Measurements from ENCODE around the gene NEDD9. TPM values are rescaled to one million over a fixed set of nuclear protein-coding genes. Genes with fewer than 3 reads are reported as not detected.

Gene NEDD9
- total and polyA plus RNA-seq, 2 of the 13 experiments (the other 11 are each of a cell fraction or from before 2014, with no cell fraction given) = 27.1 to 389 TPM

- TF ChIP-seq, protein P1, sequence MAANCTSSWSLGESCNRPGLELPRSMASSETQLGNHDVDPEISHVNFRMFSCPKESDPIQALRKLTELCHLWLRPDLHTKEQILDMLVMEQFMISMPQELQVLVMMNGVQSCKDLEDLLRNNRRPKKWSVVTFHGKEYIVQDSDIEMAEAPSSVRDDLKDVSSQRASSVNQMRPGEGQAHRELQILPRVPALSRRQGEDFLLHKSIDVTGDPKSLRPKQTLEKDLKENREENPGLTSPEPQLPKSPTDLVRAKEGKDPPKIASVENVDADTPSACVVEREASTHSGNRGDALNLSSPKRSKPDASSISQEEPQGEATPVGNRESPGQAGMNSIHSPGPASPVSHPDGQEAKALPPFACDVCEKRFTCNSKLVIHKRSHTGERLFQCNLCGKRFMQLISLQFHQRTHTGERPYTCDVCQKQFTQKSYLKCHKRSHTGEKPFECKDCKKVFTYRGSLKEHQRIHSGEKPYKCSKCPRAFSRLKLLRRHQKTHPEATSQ (CRISPR knock-in tag; IDR thresholded peaks at IDR 0.05; ENCODE audit: borderline replicate concordance) = no peak
- TF ChIP-seq, protein P2, sequence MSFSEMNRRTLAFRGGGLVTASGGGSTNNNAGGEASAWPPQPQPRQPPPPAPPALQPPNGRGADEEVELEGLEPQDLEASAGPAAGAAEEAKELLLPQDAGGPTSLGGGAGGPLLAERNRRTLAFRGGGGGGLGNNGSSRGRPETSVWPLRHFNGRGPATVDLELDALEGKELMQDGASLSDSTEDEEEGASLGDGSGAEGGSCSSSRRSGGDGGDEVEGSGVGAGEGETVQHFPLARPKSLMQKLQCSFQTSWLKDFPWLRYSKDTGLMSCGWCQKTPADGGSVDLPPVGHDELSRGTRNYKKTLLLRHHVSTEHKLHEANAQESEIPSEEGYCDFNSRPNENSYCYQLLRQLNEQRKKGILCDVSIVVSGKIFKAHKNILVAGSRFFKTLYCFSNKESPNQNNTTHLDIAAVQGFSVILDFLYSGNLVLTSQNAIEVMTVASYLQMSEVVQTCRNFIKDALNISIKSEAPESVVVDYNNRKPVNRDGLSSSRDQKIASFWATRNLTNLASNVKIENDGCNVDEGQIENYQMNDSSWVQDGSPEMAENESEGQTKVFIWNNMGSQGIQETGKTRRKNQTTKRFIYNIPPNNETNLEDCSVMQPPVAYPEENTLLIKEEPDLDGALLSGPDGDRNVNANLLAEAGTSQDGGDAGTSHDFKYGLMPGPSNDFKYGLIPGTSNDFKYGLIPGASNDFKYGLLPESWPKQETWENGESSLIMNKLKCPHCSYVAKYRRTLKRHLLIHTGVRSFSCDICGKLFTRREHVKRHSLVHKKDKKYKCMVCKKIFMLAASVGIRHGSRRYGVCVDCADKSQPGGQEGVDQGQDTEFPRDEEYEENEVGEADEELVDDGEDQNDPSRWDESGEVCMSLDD (CRISPR knock-in tag; IDR thresholded peaks at IDR 0.05; ENCODE audit: borderline replicate concordance) = no peak
- TF ChIP-seq ATF1 (CRISPR knock-in tag; IDR thresholded peaks at IDR 0.05) = no peak
- TF ChIP-seq ZNF800 (CRISPR knock-in tag; IDR thresholded peaks at IDR 0.05) = peak; percentile 54; the same call in 1 of the 2 replicates
- no peak for TF ChIP-seq NFATC3 (CRISPR knock-in tag; IDR thresholded peaks at IDR 0.05)
- TF ChIP-seq, protein P3, sequence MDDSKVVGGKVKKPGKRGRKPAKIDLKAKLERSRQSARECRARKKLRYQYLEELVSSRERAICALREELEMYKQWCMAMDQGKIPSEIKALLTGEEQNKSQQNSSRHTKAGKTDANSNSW (CRISPR knock-in tag; IDR thresholded peaks at IDR 0.05; ENCODE audit: borderline replicate concordance) = no peak
- 0 out of 2 replicates have a peak, but pooled peaks have one; percentile 19 for TF ChIP-seq GFI1 (CRISPR knock-in tag; IDR thresholded peaks at IDR 0.05; ENCODE audit: borderline replicate concordance)
- TF ChIP-seq KAT8 (CRISPR knock-in tag; IDR thresholded peaks at IDR 0.05) = no peak
- TF ChIP-seq HMG20A (CRISPR knock-in tag; IDR thresholded peaks at IDR 0.05; ENCODE audit: borderline replicate concordance) = no peak
- TF ChIP-seq ZNF432 (CRISPR knock-in tag; IDR thresholded peaks at IDR 0.05; ENCODE audit: borderline replicate concordance) = no peak
- no peak for TF ChIP-seq NFRKB (IDR thresholded peaks at IDR 0.05)
- TF ChIP-seq NR2F2 (IDR thresholded peaks at IDR 0.05; ENCODE audit: borderline replicate concordance, low read depth) = no peak
- TF ChIP-seq, protein P4, sequence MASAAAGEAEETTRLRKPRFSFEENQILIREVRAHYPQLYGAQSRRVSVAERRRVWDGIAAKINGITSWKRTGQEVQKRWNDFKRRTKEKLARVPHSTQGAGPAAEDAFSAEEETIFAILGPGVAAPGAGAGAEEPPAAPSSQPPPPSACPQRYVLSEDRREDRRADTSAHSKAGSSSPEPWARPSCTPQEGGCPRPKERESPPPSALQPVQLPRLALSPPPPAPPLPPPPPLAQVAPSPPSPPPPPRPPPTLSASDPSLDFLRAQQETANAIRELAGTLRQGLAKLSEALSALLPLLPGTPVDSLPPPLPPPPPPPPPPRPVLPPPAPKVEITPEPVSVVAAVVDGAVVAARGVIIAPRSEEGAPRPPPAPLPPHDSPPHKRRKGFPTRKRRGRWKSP (CRISPR knock-in tag; IDR thresholded peaks at IDR 0.05) = no peak
- peak in 1 of 2 experiments; percentile 46; a peak in 1 of 4 replicates for TF ChIP-seq POLR2A (IDR thresholded peaks at IDR 0.05; ENCODE audit: insufficient read depth in 1 of 2, low read depth in 2 of 2, low read length in 2 of 2)
- no peak for TF ChIP-seq HOMEZ (CRISPR knock-in tag; IDR thresholded peaks at IDR 0.05; ENCODE audit: low read depth)
- no peak for TF ChIP-seq ZSCAN12 (CRISPR knock-in tag; IDR thresholded peaks at IDR 0.05)
- 0 out of 2 replicates have a peak, but pooled peaks have one; percentile 28 for TF ChIP-seq ZSCAN25 (CRISPR knock-in tag; IDR thresholded peaks at IDR 0.05)
- no peak for TF ChIP-seq SETDB1 (CRISPR knock-in tag; IDR thresholded peaks at IDR 0.05; ENCODE audit: borderline replicate concordance)
- TF ChIP-seq, protein P5, sequence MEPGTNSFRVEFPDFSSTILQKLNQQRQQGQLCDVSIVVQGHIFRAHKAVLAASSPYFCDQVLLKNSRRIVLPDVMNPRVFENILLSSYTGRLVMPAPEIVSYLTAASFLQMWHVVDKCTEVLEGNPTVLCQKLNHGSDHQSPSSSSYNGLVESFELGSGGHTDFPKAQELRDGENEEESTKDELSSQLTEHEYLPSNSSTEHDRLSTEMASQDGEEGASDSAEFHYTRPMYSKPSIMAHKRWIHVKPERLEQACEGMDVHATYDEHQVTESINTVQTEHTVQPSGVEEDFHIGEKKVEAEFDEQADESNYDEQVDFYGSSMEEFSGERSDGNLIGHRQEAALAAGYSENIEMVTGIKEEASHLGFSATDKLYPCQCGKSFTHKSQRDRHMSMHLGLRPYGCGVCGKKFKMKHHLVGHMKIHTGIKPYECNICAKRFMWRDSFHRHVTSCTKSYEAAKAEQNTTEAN (CRISPR knock-in tag; conservative IDR thresholded peaks at IDR 0.05) = no peak
Observed at GRCh38 chr6:11213422-11214021, 18.9 kb downstream of the NEDD9 start (continued).

All from HepG2 (cell line).